Measurements from ENCODE around the gene SNTB2. TPM values are rescaled to one million over a fixed set of nuclear protein-coding genes. Genes with fewer than 3 reads are reported as not detected.

Gene SNTB2
- total and polyA plus RNA-seq, 2 of the 13 experiments (the other 11 are each of a cell fraction or from before 2014, with no cell fraction given) = 11.5 to 19.2 TPM

DNA sequence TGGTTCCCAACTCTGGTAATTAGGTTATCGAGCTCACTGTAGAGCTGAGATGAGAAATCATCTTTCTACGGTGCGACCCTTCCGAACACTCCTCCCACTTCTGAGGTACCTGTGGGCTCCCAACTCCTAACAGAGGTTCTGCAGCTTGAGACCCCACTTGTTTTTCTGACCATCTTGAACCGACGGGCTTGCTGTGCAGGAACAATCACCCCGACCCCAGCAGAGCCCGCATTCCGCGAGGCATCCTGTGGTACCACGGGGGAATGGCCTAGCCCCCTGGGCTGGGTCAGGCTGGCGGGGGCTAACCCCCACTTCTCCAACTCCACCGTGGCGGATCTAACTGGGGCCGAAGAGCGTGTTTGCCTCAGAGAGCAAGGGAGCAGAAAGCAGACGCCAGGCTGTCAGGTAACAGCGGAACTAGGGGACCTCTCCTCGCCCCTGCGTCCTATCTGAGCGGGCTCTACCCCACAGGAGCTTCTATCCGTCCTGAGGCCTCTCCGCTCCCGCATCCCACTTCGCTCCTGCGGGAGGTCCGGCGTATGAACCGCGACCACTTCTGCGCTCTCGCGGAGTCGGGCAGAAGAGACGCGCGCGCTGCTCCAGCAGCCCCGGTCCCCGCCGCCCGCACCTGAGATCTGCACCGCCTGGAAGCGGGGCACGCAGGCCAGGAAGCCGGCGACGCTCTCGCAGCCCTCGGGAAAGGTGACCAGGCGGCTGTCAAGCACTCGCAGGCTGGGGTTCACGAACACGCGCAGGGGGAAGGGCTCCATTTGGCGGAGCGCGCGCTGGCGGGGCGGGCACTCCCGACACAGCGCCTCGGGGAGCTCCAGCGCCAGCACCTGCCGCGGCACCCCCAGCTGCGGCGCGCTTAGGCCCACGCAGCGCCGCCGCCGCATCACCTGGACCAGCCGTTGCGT is 142.7 kb downstream of the SNTB2 start (continued):
- TF ChIP-seq ZNF616 (CRISPR knock-in tag; IDR thresholded peaks at IDR 0.05; ENCODE audit: low read depth) = peak; percentile 43; the same call in 1 of the 2 replicates
- TF ChIP-seq, protein P1, sequence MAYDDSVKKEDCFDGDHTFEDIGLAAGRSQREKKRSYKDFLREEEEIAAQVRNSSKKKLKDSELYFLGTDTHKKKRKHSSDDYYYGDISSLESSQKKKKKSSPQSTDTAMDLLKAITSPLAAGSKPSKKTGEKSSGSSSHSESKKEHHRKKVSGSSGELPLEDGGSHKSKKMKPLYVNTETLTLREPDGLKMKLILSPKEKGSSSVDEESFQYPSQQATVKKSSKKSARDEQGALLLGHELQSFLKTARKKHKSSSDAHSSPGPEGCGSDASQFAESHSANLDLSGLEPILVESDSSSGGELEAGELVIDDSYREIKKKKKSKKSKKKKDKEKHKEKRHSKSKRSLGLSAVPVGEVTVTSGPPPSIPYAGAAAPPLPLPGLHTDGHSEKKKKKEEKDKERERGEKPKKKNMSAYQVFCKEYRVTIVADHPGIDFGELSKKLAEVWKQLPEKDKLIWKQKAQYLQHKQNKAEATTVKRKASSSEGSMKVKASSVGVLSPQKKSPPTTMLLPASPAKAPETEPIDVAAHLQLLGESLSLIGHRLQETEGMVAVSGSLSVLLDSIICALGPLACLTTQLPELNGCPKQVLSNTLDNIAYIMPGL (CRISPR knock-in tag; IDR thresholded peaks at IDR 0.05; ENCODE audit: borderline replicate concordance in 1 of 2, low read depth in 1 of 2) = 0 out of 4 replicates have a peak, but pooled peaks of 1 of the 2 experiments have one; percentile 20
- TF ChIP-seq TGIF2 (CRISPR knock-in tag; IDR thresholded peaks at IDR 0.05) = peak; percentile 79; the same call in 1 of the 2 replicates
- no peak for TF ChIP-seq NR3C1 (CRISPR knock-in tag; IDR thresholded peaks at IDR 0.05)
- TF ChIP-seq, protein P2, sequence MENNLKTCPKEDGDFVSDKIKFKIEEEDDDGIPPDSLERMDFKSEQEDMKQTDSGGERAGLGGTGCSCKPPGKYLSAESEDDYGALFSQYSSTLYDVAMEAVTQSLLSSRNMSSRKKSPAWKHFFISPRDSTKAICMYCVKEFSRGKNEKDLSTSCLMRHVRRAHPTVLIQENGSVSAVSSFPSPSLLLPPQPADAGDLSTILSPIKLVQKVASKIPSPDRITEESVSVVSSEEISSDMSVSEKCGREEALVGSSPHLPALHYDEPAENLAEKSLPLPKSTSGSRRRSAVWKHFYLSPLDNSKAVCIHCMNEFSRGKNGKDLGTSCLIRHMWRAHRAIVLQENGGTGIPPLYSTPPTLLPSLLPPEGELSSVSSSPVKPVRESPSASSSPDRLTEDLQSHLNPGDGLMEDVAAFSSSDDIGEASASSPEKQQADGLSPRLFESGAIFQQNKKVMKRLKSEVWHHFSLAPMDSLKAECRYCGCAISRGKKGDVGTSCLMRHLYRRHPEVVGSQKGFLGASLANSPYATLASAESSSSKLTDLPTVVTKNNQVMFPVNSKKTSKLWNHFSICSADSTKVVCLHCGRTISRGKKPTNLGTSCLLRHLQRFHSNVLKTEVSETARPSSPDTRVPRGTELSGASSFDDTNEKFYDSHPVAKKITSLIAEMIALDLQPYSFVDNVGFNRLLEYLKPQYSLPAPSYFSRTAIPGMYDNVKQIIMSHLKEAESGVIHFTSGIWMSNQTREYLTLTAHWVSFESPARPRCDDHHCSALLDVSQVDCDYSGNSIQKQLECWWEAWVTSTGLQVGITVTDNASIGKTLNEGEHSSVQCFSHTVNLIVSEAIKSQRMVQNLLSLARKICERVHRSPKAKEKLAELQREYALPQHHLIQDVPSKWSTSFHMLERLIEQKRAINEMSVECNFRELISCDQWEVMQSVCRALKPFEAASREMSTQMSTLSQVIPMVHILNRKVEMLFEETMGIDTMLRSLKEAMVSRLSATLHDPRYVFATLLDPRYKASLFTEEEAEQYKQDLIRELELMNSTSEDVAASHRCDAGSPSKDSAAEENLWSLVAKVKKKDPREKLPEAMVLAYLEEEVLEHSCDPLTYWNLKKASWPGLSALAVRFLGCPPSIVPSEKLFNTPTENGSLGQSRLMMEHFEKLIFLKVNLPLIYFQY (CRISPR knock-in tag; IDR thresholded peaks at IDR 0.05; ENCODE audit: borderline replicate concordance) = no peak
- TF ChIP-seq ZNF776 (CRISPR knock-in tag; IDR thresholded peaks at IDR 0.05) = no peak
- TF ChIP-seq ZNF570 (CRISPR knock-in tag; IDR thresholded peaks at IDR 0.05; ENCODE audit: borderline replicate concordance) = no peak
- TF ChIP-seq, protein P3, sequence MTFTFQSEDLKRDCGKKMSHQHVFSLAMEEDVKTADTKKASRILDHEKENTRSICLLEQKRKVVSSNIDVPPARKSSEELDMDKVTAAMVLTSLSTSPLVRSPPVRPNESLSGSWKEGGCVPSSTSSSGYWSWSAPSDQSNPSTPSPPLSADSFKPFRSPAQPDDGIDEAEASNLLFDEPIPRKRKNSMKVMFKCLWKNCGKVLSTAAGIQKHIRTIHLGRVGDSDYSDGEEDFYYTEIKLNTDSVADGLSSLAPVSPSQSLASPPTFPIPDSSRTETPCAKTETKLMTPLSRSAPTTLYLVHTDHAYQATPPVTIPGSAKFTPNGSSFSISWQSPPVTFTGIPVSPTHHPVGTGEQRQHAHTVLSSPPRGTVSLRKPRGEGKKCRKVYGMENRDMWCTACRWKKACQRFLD (CRISPR knock-in tag; IDR thresholded peaks at IDR 0.05; ENCODE audit: borderline replicate concordance) = no peak
- TF ChIP-seq ZNF263 (CRISPR knock-in tag; IDR thresholded peaks at IDR 0.05) = no peak
- TF ChIP-seq SSRP1 (CRISPR knock-in tag; IDR thresholded peaks at IDR 0.05) = 0 out of 2 replicates have a peak, but pooled peaks have one; percentile 13
- TF ChIP-seq, protein P4, sequence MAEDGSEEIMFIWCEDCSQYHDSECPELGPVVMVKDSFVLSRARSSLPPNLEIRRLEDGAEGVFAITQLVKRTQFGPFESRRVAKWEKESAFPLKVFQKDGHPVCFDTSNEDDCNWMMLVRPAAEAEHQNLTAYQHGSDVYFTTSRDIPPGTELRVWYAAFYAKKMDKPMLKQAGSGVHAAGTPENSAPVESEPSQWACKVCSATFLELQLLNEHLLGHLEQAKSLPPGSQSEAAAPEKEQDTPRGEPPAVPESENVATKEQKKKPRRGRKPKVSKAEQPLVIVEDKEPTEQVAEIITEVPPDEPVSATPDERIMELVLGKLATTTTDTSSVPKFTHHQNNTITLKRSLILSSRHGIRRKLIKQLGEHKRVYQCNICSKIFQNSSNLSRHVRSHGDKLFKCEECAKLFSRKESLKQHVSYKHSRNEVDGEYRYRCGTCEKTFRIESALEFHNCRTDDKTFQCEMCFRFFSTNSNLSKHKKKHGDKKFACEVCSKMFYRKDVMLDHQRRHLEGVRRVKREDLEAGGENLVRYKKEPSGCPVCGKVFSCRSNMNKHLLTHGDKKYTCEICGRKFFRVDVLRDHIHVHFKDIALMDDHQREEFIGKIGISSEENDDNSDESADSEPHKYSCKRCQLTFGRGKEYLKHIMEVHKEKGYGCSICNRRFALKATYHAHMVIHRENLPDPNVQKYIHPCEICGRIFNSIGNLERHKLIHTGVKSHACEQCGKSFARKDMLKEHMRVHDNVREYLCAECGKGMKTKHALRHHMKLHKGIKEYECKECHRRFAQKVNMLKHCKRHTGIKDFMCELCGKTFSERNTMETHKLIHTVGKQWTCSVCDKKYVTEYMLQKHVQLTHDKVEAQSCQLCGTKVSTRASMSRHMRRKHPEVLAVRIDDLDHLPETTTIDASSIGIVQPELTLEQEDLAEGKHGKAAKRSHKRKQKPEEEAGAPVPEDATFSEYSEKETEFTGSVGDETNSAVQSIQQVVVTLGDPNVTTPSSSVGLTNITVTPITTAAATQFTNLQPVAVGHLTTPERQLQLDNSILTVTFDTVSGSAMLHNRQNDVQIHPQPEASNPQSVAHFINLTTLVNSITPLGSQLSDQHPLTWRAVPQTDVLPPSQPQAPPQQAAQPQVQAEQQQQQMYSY (CRISPR knock-in tag; IDR thresholded peaks at IDR 0.05) = no peak
- TF ChIP-seq FOSL2 (CRISPR knock-in tag; IDR thresholded peaks at IDR 0.05) = 0 out of 2 replicates have a peak, but pooled peaks have one; percentile 8
